GM12873 (cell line): ENCODE results near the gene CTXN2.

Experiments
- TF ChIP-seq, protein P1 (sequence below): IDR thresholded peaks from 2 replicates; pipeline ENCODE4 v1.5.1; 2012; ENCODE audit warnings: low read depth, mild to moderate bottlenecking, moderate library complexity, low read length, control low read depth; ENCODE audit not compliant: insufficient read depth; ENCODE audit errors: missing control alignments

Gene CTXN2

GRCh38 chr15:48191574-48192225, at the start of gene CTXN2:
Gene CTXN2, plus strand, starts transcription at chr15:48191665. Its CDS starts 9,636 bp downstream, at chr15:48201301.
- TF ChIP-seq, protein P1, sequence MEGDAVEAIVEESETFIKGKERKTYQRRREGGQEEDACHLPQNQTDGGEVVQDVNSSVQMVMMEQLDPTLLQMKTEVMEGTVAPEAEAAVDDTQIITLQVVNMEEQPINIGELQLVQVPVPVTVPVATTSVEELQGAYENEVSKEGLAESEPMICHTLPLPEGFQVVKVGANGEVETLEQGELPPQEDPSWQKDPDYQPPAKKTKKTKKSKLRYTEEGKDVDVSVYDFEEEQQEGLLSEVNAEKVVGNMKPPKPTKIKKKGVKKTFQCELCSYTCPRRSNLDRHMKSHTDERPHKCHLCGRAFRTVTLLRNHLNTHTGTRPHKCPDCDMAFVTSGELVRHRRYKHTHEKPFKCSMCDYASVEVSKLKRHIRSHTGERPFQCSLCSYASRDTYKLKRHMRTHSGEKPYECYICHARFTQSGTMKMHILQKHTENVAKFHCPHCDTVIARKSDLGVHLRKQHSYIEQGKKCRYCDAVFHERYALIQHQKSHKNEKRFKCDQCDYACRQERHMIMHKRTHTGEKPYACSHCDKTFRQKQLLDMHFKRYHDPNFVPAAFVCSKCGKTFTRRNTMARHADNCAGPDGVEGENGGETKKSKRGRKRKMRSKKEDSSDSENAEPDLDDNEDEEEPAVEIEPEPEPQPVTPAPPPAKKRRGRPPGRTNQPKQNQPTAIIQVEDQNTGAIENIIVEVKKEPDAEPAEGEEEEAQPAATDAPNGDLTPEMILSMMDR = no peak

DNA sequence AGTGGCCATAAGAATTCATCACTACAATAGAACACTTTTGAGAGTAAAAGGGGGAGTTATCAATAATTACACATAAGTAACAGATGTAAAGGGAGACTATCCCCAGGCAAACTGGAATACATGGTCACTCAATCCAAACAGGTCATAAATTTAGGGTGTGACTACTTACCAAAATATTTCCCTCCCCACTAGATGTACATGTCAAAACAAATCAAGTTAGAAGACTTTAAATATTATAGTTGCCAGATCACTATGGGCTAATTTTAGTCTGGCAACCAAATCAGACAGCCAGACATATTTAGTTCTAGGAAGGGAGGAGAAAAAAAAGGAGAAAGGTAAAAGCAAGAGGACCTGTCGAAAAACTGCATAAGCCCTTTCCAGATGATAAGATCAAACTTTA, 47.6 kb upstream of the CTXN2 start:
- TF ChIP-seq, protein P1 = no peak

DNA sequence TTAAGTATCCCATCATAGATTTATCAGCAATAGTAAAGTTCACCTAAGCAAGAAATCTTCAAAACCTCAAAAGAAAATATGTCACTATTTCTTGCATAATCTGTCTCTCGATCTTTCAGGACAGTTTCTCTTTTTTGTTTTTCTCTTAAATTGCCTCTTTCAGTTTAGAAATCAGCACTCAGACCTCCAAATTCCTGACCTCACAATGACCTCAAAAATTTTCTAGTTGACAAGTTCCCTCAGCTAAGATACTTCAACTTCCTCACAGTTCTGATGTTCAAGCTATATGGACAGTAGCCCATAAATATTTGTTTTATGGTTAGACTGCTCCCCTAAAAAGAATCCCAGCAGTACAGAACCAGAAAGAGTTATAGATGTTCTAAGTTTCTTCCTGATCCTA, 46.6 kb upstream of the CTXN2 start:
- TF ChIP-seq, protein P1 = no peak

DNA sequence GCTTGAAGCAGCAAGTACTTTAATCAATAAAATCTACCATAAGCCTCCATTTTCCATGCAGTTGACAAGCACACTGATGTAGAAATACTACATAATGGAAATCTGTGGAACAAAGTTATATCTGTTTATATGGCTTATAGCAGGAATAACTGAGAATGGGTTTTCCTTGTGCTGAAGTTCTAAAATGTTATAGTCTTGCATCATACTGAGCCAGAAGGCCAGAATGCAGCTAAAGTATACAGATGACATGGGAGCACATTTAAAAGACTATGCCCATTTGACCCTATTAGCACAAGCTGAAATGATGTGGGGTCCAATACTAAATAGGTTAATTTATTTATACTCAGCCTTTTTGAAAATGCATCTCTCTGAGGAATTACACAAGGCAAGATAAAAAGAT, 45.5 kb upstream of the CTXN2 start:
- TF ChIP-seq, protein P1 = no peak

GRCh38 chr15:48147358-48147757, 44.1 kb upstream of the CTXN2 start:
- TF ChIP-seq, protein P1 = no peak

- TF ChIP-seq, protein P1 = no peak
These were observed 41.6 kb upstream of the CTXN2 start for GRCh38 chr15:48149858-48150257.

DNA sequence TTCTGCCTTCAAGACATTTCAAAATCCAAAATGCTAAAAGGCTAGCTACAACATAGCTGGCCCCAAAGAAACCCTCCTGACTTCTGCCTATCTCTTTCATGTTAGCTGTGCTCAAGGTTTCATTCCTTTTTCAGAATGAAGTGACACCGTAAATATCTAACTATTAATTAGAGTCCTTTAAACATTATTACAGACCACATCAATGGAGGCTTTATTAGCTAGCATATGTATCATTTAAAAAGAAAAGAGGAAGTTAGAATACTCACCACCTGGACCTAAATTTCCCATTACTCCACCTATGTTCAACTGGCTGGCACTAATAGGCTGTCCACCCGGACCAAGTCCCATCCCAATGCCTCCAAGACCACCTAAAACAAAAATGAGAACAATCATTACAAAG, 37.9 kb upstream of the CTXN2 start:
- TF ChIP-seq, protein P1 = no peak
